IMR-90 (cell line): ENCODE data around the gene NTM.

ENCODE experiments used
- POLR2A ChIP-seq: IDR thresholded peaks from 2 replicates; pipeline ENCODE4 v1.6.1; 2012; ENCODE audit warnings: mild to moderate bottlenecking, low read depth, low read length
- RCOR1 ChIP-seq: IDR thresholded peaks from 2 replicates; pipeline ENCODE4 v1.6.1; 2012; ENCODE audit warnings: mild to moderate bottlenecking, low read length, improper control_type of control experiment; ENCODE audit not compliant: insufficient replicate concordance
- SMC3 ChIP-seq: fragments of 150-350 bp; IDR thresholded peaks from 2 replicates; pipeline ENCODE4 v1.6.1; 2016; ENCODE audit warnings: low read depth, mild to moderate bottlenecking, antibody characterized with exemption, low read length, moderate library complexity
- TF ChIP-seq, protein P1 (sequence below): conservative IDR thresholded peaks from 2 replicates; pipeline ENCODE4 v1.5.1; 2012; ENCODE audit warnings: mild to moderate bottlenecking, low read depth, low read length, improper control_type of control experiment

DNA sequence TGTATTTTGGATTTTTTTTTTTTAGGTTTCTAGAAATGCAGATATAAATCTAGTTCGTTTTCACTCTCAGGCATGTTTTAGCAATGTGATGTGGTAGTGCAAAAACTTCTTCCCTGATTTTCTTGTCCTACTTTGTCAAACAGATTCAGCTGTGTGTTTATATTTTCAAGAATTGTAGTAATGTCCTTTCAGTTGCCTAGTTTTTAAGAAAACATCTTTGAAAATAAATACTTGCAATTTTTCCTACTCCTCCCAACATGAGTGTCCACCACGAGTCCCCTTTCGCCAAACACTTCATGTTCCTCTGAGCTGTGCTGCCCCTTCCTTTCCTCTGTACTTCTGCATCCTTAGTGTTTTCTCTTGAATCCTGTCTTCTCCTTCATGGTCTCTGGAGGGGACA, 686.9 kb downstream of the NTM start:
- TF ChIP-seq POLR2A (no peak), RCOR1 (no peak), SMC3 (no peak)
- TF ChIP-seq, protein P1, sequence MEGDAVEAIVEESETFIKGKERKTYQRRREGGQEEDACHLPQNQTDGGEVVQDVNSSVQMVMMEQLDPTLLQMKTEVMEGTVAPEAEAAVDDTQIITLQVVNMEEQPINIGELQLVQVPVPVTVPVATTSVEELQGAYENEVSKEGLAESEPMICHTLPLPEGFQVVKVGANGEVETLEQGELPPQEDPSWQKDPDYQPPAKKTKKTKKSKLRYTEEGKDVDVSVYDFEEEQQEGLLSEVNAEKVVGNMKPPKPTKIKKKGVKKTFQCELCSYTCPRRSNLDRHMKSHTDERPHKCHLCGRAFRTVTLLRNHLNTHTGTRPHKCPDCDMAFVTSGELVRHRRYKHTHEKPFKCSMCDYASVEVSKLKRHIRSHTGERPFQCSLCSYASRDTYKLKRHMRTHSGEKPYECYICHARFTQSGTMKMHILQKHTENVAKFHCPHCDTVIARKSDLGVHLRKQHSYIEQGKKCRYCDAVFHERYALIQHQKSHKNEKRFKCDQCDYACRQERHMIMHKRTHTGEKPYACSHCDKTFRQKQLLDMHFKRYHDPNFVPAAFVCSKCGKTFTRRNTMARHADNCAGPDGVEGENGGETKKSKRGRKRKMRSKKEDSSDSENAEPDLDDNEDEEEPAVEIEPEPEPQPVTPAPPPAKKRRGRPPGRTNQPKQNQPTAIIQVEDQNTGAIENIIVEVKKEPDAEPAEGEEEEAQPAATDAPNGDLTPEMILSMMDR: no peak
